Activated CD4-positive, alpha-beta memory T cell treated with anti-CD3 and anti-CD28 coated beads, Interleukin-2, amount 10 ng/mL, durations not matched to agents 7 days and 5 days (primary cell): ENCODE data around the gene SPTLC2. TPM values are rescaled to one million over a fixed set of nuclear protein-coding genes. Genes with fewer than 3 reads are reported as not detected.
"Not testable (repeated sequence)": the region's sequence is repeated elsewhere in the genome, so short reads cannot be mapped to it uniquely, and the experiment has no call there.

Experiments used
- CTCF ChIA-PET: fragments of 350-600 bp; sonication (Branson Sonifier 250); formaldehyde crosslinking; loops from one replicate; lab custom pipeline; 2021; ENCODE audit warnings: antibody characterized with exemption, inconsistent platforms; lab: Charles Lee
- POLR2A ChIA-PET: fragments of 350-600 bp; sonication (Branson Sonifier 250); formaldehyde crosslinking; loops from one replicate; lab custom pipeline; 2021; ENCODE audit warnings: antibody characterized with exemption; lab: Charles Lee
- DNase-seq: peaks from one replicate; pipeline ENCODE4 v3.0.0-alpha.2; 2020
- H3K27ac Mint-ChIP-seq: one replicate; pipeline ENCODE4 v1.8.0; 2021; ENCODE audit warnings: mild to moderate bottlenecking, mixed read lengths
- H3K27me3 Mint-ChIP-seq: one replicate; pipeline ENCODE4 v1.8.0; 2021; ENCODE audit warnings: mixed read lengths
- H3K36me3 Mint-ChIP-seq: one replicate; pipeline ENCODE4 v1.8.0; 2021; ENCODE audit warnings: low read depth, mixed read lengths
- H3K4me1 Mint-ChIP-seq: one replicate; pipeline ENCODE4 v1.8.0; 2021; ENCODE audit warnings: mixed read lengths
- H3K4me3 Mint-ChIP-seq: one replicate; pipeline ENCODE4 v1.8.0; 2021; ENCODE audit warnings: mild to moderate bottlenecking, mixed read lengths
- H3K9me3 Mint-ChIP-seq: one replicate; pipeline ENCODE4 v1.8.0; 2021; ENCODE audit warnings: mixed read lengths
- total RNA-seq, 2 experiments: library from RNA; stranded (reverse); gene quantifications; one replicate each; pipeline ENCODE4 v1.2.3, GENCODE V29; 2021

Gene SPTLC2
- total RNA-seq, 2 experiments from 2014 or later = 40.6 to 43.2 TPM

- POLR2A ChIA-PET = interaction anchor here (0.6 to 0.7 kb wide), 2 partner anchors 20 to 72 kb away, joined by 3 read pairs; no protein-coding TSS in a partner anchor
- peaks cover 3% of the 10 kb centered on the region for H3K36me3 Mint-ChIP-seq
- H3K9me3 Mint-ChIP-seq = peaks cover 4% of the 10 kb centered on the region
- H3K27ac Mint-ChIP-seq = peak overlapping the region; percentile 62
- peak overlapping the region; percentile 71 for H3K4me3 Mint-ChIP-seq
- peaks cover 19% of the 10 kb centered on the region for H3K4me1 Mint-ChIP-seq
- no peak for DNase-seq
- CTCF ChIA-PET = no interaction called here
- no peaks in the 10 kb centered on the region for H3K27me3 Mint-ChIP-seq
Observed at GRCh38 chr14:77642407-77642806, 26.0 kb upstream of the SPTLC2 start.

GRCh38 chr14:77641534-77642341, 25.3 kb upstream of the SPTLC2 start:
- CTCF ChIA-PET = no interaction called here
- Mint-ChIP-seq H3K4me3 (peak overlapping the region; percentile 71), H3K9me3 (peaks cover 7% of the 10 kb centered on the region), H3K4me1 (peaks cover 19% of the 10 kb centered on the region), H3K27ac (peak overlapping the region; percentile 62), H3K27me3 (no peaks in the 10 kb centered on the region), H3K36me3 (peaks cover 3% of the 10 kb centered on the region)
- DNase-seq = peak; percentile 71
- POLR2A ChIA-PET = interaction anchor here (0.6 to 0.7 kb wide), 2 partner anchors 20 to 71 kb away, joined by 3 read pairs; no protein-coding TSS in a partner anchor

DNA sequence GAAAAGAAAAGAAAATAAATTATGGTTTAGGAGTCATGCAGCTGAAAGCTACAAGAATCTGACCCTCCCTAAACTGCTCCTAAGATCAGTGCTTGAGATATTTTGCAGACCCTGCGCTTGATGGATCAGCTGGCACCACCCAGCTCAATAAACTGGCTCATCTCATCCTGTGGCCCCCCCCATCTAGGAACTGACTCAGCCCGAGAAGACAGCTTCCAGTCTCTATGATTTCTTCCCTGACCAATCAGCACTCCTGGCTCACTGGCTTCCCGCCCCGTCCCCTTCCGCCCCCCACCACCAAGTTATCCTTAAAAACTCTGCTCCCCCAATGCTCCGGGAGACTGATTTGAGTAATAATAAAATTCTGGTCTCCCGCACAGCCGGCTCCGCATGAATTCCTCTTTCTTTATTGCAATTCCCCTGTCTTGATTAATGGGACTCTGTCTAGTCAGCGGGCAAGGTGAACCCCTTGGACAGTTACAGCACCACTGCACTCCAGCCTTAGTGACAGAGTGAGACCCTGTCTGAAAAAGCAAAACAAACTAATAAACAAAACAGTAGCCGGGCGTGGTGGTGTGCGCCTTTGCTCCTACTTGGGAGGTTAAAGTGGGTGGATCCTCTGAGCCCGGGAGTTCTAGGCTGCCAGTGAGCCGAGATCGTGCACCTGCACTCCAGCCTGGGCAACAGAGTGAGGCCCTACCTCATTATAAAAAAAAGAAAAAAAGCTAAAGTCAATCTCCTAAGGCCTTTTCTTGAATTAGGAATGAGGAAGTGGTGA, 24.5 kb upstream of the SPTLC2 start:
- Mint-ChIP-seq H3K4me1 (peaks cover 19% of the 10 kb centered on the region), H3K27me3 (no peaks in the 10 kb centered on the region), H3K27ac (peak overlapping the region; percentile 62), H3K9me3 (peaks cover 7% of the 10 kb centered on the region), H3K36me3 (peaks cover 3% of the 10 kb centered on the region), H3K4me3 (peak overlapping the region; percentile 71)
- ChIA-PET POLR2A (no interaction called here), CTCF (interaction anchor here (0.6 to 0.7 kb wide), 3 partner anchors 11 to 1042 kb away, joined by 3 to 5 read pairs (median 3); no protein-coding TSS in a partner anchor)
- no peak for DNase-seq

GRCh38 chr14:77638771-77639171, 22.3 kb upstream of the SPTLC2 start:
- H3K27me3 Mint-ChIP-seq = no peaks in the 10 kb centered on the region
- peaks cover 19% of the 10 kb centered on the region for H3K4me1 Mint-ChIP-seq
- no peak for DNase-seq
- no peak overlapping the region for H3K27ac Mint-ChIP-seq
- peaks cover 11% of the 10 kb centered on the region for H3K9me3 Mint-ChIP-seq
- CTCF ChIA-PET = no interaction called here
- no peak overlapping the region for H3K4me3 Mint-ChIP-seq
- POLR2A ChIA-PET = no interaction called here
- peaks cover 3% of the 10 kb centered on the region for H3K36me3 Mint-ChIP-seq

- POLR2A ChIA-PET, H3K27me3 Mint-ChIP-seq, H3K27ac Mint-ChIP-seq, H3K36me3 Mint-ChIP-seq, DNase-seq, CTCF ChIA-PET, H3K4me1 Mint-ChIP-seq, H3K4me3 Mint-ChIP-seq: not testable (repeated sequence)
- peaks cover 12% of the 10 kb centered on the region for H3K9me3 Mint-ChIP-seq
Observed at GRCh38 chr14:77635869-77636268, 19.4 kb upstream of the SPTLC2 start.

GRCh38 chr14:77635466-77635865, 19.0 kb upstream of the SPTLC2 start:
- H3K4me1 Mint-ChIP-seq, H3K4me3 Mint-ChIP-seq, H3K27me3 Mint-ChIP-seq, POLR2A ChIA-PET, DNase-seq, CTCF ChIA-PET, H3K27ac Mint-ChIP-seq, H3K36me3 Mint-ChIP-seq: not testable (repeated sequence)
- H3K9me3 Mint-ChIP-seq = peaks cover 13% of the 10 kb centered on the region

- CTCF ChIA-PET = no interaction called here
Observed at GRCh38 chr14:77630111-77630510, 13.7 kb upstream of the SPTLC2 start.

DNA sequence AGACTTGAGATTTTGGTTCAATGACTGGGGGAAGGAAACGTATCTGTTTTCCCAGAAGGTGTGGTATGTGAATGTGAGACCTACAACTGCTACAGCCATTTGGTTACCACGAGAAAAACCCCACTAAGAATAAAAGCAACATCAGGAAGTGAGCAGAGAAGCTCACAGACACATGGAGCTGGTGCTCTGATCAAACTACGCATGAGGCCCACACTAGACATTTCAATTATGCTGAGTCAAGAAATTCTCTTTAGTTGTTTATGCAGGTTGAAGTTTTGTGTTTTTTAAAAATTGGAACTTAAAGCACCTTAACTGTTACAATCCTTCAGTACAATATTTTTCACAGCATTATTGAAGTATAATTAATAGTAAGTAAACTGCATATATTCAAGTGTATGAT, 8.9 kb upstream of the SPTLC2 start:
- peaks cover 3% of the 10 kb centered on the region for H3K27me3 Mint-ChIP-seq
- ChIA-PET CTCF (interaction anchor here (0.6 kb wide), 1 partner anchor 23 kb away, joined by 5 read pairs; no protein-coding TSS in a partner anchor), POLR2A (no interaction called here)
- no peaks in the 10 kb centered on the region for H3K4me1 Mint-ChIP-seq
- no peak overlapping the region for H3K4me3 Mint-ChIP-seq
- no peak for DNase-seq
- H3K36me3 Mint-ChIP-seq = no peaks in the 10 kb centered on the region
- peaks cover 5% of the 10 kb centered on the region for H3K9me3 Mint-ChIP-seq
- no peak overlapping the region for H3K27ac Mint-ChIP-seq

More at GRCh38 chr14:77630111-77630510, 13.7 kb upstream of the SPTLC2 start:
- Mint-ChIP-seq H3K9me3 (peaks cover 8% of the 10 kb centered on the region), H3K4me3 (no peak overlapping the region), H3K4me1 (no peaks in the 10 kb centered on the region), H3K36me3 (no peaks in the 10 kb centered on the region), H3K27me3 (peaks cover 8% of the 10 kb centered on the region), H3K27ac (no peak overlapping the region)
- DNase-seq = no peak
- POLR2A ChIA-PET = no interaction called here

- Mint-ChIP-seq H3K36me3 (no peaks in the 10 kb centered on the region), H3K9me3 (no peaks in the 10 kb centered on the region), H3K27me3 (no peaks in the 10 kb centered on the region), H3K4me3 (no peak overlapping the region), H3K4me1 (peaks cover under 1% of the 10 kb centered on the region), H3K27ac (no peak overlapping the region)
- POLR2A ChIA-PET = interaction anchor here (0.7 kb wide), 1 partner anchor 72 kb away, joined by 3 read pairs; no protein-coding TSS in a partner anchor
- CTCF ChIA-PET = interaction anchor here (0.7 kb wide), 1 partner anchor 165 kb away, joined by 3 read pairs; no protein-coding TSS in a partner anchor
- no peak for DNase-seq
Observed at GRCh38 chr14:77623201-77623600, 6.8 kb upstream of the SPTLC2 start.

DNA sequence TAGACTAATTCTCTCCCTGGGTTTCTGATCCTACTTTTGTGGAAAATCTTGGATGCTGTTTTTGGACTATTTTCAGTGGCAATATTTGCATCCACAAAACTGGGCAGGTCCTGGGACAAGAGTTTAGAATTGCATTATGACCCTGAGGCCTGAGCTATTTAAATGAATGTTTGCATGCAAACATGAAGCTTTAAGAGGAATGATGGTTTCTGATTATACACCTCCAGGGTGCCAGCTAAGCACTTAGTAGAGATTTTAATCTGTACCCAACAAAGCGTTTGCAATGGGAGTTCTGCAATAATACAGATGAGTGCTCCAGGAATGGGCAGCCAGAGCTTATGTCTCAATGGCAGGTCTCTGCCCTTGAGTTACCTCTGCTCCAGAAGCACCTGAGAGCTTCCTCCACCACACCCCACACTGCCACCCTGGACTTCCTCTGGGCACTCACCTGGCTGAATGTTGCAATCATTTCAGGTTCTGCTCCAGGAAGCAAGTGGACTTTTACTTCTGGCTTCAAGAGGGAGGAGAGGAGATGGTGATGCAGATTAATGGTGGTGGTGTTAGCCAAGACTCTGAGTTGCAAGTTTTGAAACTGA, 6.0 kb upstream of the SPTLC2 start:
- Mint-ChIP-seq H3K4me1 (peaks cover 3% of the 10 kb centered on the region), H3K27me3 (no peaks in the 10 kb centered on the region), H3K36me3 (no peaks in the 10 kb centered on the region), H3K4me3 (no peak overlapping the region), H3K9me3 (no peaks in the 10 kb centered on the region), H3K27ac (no peak overlapping the region)
- ChIA-PET POLR2A (interaction anchor here (0.7 to 1.6 kb wide), 3 partner anchors 15 to 72 kb away, joined by 3 to 4 read pairs (median 3); no protein-coding TSS in a partner anchor), CTCF (interaction anchor here (0.7 kb wide), 1 partner anchor 164 kb away, joined by 3 read pairs; no protein-coding TSS in a partner anchor)
- DNase-seq = no peak

DNA sequence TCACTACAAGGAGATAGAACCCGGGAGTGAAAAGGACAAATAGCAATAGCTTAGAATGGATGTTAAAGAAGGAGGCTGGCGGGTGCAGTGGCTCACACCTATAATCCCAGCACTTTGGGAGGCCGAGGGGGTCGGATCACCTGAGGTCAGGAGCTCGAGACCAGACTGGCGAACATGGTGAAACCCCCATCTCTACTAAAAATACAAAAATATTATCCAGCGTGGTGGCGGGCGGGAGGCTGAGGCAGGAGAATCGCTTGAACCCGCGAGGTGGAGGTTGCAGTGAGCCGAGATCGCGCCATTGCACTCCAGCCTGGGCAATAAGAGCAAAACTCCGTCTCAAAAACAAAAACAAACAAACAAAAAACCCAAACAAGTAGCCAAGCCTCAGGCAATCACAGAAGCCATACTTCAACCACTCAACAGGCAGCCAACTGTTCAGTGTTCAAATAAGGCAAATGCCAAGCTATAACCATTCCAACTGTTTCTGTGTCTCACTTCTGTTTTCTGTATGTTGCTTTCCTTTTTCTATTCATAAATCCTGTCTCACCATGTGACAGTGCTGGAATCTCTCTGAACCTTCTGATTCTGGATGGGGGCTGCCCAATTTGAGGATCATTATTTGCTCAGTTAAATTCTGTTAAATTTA, 3.9 kb upstream of the SPTLC2 start:
- Mint-ChIP-seq H3K36me3 (peaks cover 4% of the 10 kb centered on the region), H3K9me3 (no peaks in the 10 kb centered on the region), H3K4me1 (peaks cover 9% of the 10 kb centered on the region), H3K4me3 (no peak overlapping the region), H3K27ac (no peak overlapping the region), H3K27me3 (no peaks in the 10 kb centered on the region)
- CTCF ChIA-PET = no interaction called here
- DNase-seq = no peak
- POLR2A ChIA-PET = no interaction called here

DNA sequence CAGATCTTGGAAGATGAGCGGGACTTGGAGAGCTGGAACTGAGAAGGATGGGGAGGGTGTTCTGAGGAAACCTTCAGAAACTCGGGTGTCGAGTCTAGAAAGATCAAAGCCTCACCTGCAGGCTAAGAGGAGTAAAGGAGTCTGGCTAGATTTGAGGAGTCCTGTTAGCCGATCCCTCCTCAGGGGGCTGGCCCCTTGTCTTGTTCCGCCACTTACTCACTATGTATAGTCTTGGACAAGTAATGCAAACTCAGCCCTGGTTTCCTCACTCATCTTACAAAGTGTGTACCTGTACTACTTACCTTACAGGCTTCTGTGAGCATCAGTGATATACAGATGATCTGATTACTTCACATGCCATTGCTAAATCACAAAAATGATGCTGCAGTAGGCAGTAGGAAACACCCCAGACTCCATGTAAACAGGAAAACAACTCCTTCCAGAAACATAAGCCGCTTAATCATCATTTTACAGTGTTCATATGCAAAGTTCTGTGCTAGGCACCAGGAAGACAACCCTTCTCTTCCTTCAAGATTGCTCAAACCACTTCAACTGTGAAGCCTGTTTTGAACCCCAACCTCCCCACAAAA, 2.0 kb upstream of the SPTLC2 start:
- ChIA-PET CTCF (interaction anchor here (1.3 to 1.5 kb wide), 2 partner anchors 10 to 160 kb away, joined by 3 to 4 read pairs; no protein-coding TSS in a partner anchor), POLR2A (interaction anchor here (1.6 to 1.8 kb wide), 2 partner anchors 11 to 13 kb away, joined by 4 to 8 read pairs; no protein-coding TSS in a partner anchor)

More for the DNA sequence above, 2.0 kb upstream of the SPTLC2 start:
- H3K27ac Mint-ChIP-seq = no peak overlapping the region
- H3K4me3 Mint-ChIP-seq = no peak overlapping the region
- DNase-seq = no peak
- H3K36me3 Mint-ChIP-seq = peaks cover 16% of the 10 kb centered on the region
- H3K4me1 Mint-ChIP-seq = peaks cover 24% of the 10 kb centered on the region
- H3K9me3 Mint-ChIP-seq = no peaks in the 10 kb centered on the region
- H3K27me3 Mint-ChIP-seq = no peaks in the 10 kb centered on the region
